Duodenal mucosa (tissue), 2 donors: ENCODE results near the gene ALKBH6.

Experiments
- H3K27ac ChIP-seq: one replicate; pipeline ENCODE4 v1.7.0; 2013; ENCODE audit warnings: low read depth, low read length
- H3K27me3 ChIP-seq, 2 donors: one replicate each; pipeline ENCODE4 v1.7.0; 2013; ENCODE audit warnings: low read length in 2 of 2, control low read depth in 1 of 2; ENCODE audit not compliant: insufficient read depth in 2 of 2, control insufficient read depth in 1 of 2
- H3K36me3 ChIP-seq, 2 donors: one replicate each; pipeline ENCODE4 v1.7.0; 2013; ENCODE audit warnings: low read length in 2 of 2, control low read depth in 1 of 2; ENCODE audit not compliant: insufficient read depth in 2 of 2, control insufficient read depth in 1 of 2
- H3K4me1 ChIP-seq, 2 donors: one replicate each; pipeline ENCODE4 v1.7.0; 2013; ENCODE audit warnings: low read length in 2 of 2, control low read depth in 1 of 2; ENCODE audit not compliant: insufficient read depth in 2 of 2, control insufficient read depth in 1 of 2
- H3K4me3 ChIP-seq, 2 donors: one replicate each; pipeline ENCODE4 v1.7.0; 2013; ENCODE audit warnings: low read length in 2 of 2, low read depth in 1 of 2
- H3K9ac ChIP-seq, 2 donors: one replicate each; pipeline ENCODE4 v1.7.0; 2013; ENCODE audit warnings: low read length in 2 of 2, low read depth in 1 of 2
- H3K9me3 ChIP-seq, 2 donors: one replicate each; pipeline ENCODE4 v1.7.0; 2013; ENCODE audit warnings: low read length in 2 of 2, control low read depth in 1 of 2; ENCODE audit not compliant: control insufficient read depth in 1 of 2

ALKBH6 gene

GRCh38 chr19:36014012-36014924, at the start of gene ALKBH6:
TSS of gene ALKBH6 (minus strand) at chr19:36014213. CDS start at chr19:36013397, 816 bp downstream.
- no peaks in the 10 kb centered on the region for H3K9me3 ChIP-seq
- H3K9ac ChIP-seq, result peak within 1 kb of the TSS; percentile 84 to 89
- H3K4me1 ChIP-seq, result peaks cover 12 to 19% of the 10 kb centered on the region in 2 donors
- H3K36me3 ChIP-seq, result peaks cover 0 to 4% of the 10 kb centered on the region in 2 donors
- H3K27me3 ChIP-seq, result no peaks in the 10 kb centered on the region
- peak within 1 kb of the TSS; percentile 78 to 93 for H3K4me3 ChIP-seq
- peak within 1 kb of the TSS; percentile 20 for H3K27ac ChIP-seq

- H3K4me1 ChIP-seq, result peaks cover 5 to 12% of the 10 kb centered on the region in 2 donors
- no peaks in the 10 kb centered on the region for H3K9me3 ChIP-seq
- H3K27me3 ChIP-seq, result no peaks in the 10 kb centered on the region
- no peak overlapping the region for H3K9ac ChIP-seq
- peaks cover 0 to 7% of the 10 kb centered on the region in 2 donors for H3K36me3 ChIP-seq
- no peak overlapping the region for H3K27ac ChIP-seq
- H3K4me3 ChIP-seq, result no peak overlapping the region
Measured at GRCh38 chr19:36061367-36061766, 47.4 kb upstream of the ALKBH6 start.

GRCh38 chr19:36060430-36060829, 46.4 kb upstream of the ALKBH6 start:
- no peaks in the 10 kb centered on the region for H3K27me3 ChIP-seq
- H3K27ac ChIP-seq, result no peak overlapping the region
- no peak overlapping the region for H3K4me3 ChIP-seq
- H3K9ac ChIP-seq, result no peak overlapping the region
- H3K36me3 ChIP-seq, result peaks cover 0 to 4% of the 10 kb centered on the region in 2 donors
- H3K4me1 ChIP-seq, result peaks cover 8 to 17% of the 10 kb centered on the region in 2 donors
- no peaks in the 10 kb centered on the region for H3K9me3 ChIP-seq

GRCh38 chr19:36059180-36059910, 45.3 kb upstream of the ALKBH6 start:
- peaks cover 0 to 4% of the 10 kb centered on the region in 2 donors for H3K36me3 ChIP-seq
- no peak overlapping the region for H3K9ac ChIP-seq
- no peaks in the 10 kb centered on the region for H3K9me3 ChIP-seq
- no peak overlapping the region for H3K4me3 ChIP-seq
- H3K27ac ChIP-seq, result no peak overlapping the region
- H3K27me3 ChIP-seq, result no peaks in the 10 kb centered on the region
- peaks cover 14 to 21% of the 10 kb centered on the region in 2 donors for H3K4me1 ChIP-seq

GRCh38 chr19:36058481-36059179, 44.6 kb upstream of the ALKBH6 start:
- Histone ChIP-seq H3K4me1 (peaks cover 14 to 21% of the 10 kb centered on the region in 2 donors), H3K9me3 (no peaks in the 10 kb centered on the region), H3K27ac (no peak overlapping the region), H3K36me3 (peaks cover 0 to 4% of the 10 kb centered on the region in 2 donors), H3K9ac (no peak overlapping the region), H3K27me3 (no peaks in the 10 kb centered on the region), H3K4me3 (no peak overlapping the region)

- Histone ChIP-seq H3K27me3 (no peaks in the 10 kb centered on the region), H3K9ac (peak within 1 kb of the TSS; percentile 71 to 80), H3K27ac (peak within 1 kb of the TSS; percentile 97), H3K36me3 (peaks cover 0 to 2% of the 10 kb centered on the region in 2 donors), H3K9me3 (no peaks in the 10 kb centered on the region), H3K4me1 (peaks cover 14 to 21% of the 10 kb centered on the region in 2 donors), H3K4me3 (peak within 1 kb of the TSS; percentile 88 to 89)
Measured at GRCh38 chr19:36054733-36055686, 41.0 kb upstream of the ALKBH6 start, which contains the start of gene WDR62. TSS of gene WDR62 (plus strand) at chr19:36054897. CDS start at chr19:36054972, 75 bp downstream.

- Histone ChIP-seq H3K4me3 (peak within 1 kb of the TSS; percentile 88 to 89), H3K27ac (peak within 1 kb of the TSS; percentile 97), H3K36me3 (no peaks in the 10 kb centered on the region), H3K4me1 (peaks cover 14 to 21% of the 10 kb centered on the region in 2 donors), H3K9ac (peak within 1 kb of the TSS; percentile 71 to 80), H3K9me3 (no peaks in the 10 kb centered on the region), H3K27me3 (no peaks in the 10 kb centered on the region)
Measured at GRCh38 chr19:36054119-36054732, 40.2 kb upstream of the ALKBH6 start, which contains the start of gene THAP8. TSS of gene THAP8 (minus strand) at chr19:36054285. CDS start at chr19:36054217, 68 bp downstream.

GRCh38 chr19:36051637-36052036, 37.6 kb upstream of the ALKBH6 start:
- Histone ChIP-seq H3K4me1 (peaks cover 10 to 12% of the 10 kb centered on the region in 2 donors), H3K27me3 (no peaks in the 10 kb centered on the region), H3K4me3 (no peak overlapping the region), H3K36me3 (no peaks in the 10 kb centered on the region), H3K9me3 (no peaks in the 10 kb centered on the region), H3K9ac (no peak overlapping the region), H3K27ac (no peak overlapping the region)
